ENCODE measurements around the gene FAM83G. TPM values are rescaled to one million over a fixed set of nuclear protein-coding genes. Genes with fewer than 3 reads are reported as not detected.

Gene FAM83G
- total RNA-seq, 1 donor from 2014 or later, result 11.2 TPM

- intact Hi-C loops (cut with DNase I), result no loop called here
- no peak overlapping the region for H3K4me3 ChIP-seq
- H3K36me3 ChIP-seq, result no peaks in the 10 kb centered on the region
- no peak for TF ChIP-seq CTCF (IDR thresholded peaks at IDR 0.05)
- no peaks in the 10 kb centered on the region for H3K4me1 ChIP-seq
- DNase-seq (ENCODE audit: low spot score in 2 of 2), result no peak
- no peak overlapping the region for H3K27ac ChIP-seq
- no peaks in the 10 kb centered on the region for H3K9me3 ChIP-seq
- H3K27me3 ChIP-seq, result no peaks in the 10 kb centered on the region
Measured at GRCh38 chr17:18950346-18950745, 54.2 kb downstream of the FAM83G start.

DNA sequence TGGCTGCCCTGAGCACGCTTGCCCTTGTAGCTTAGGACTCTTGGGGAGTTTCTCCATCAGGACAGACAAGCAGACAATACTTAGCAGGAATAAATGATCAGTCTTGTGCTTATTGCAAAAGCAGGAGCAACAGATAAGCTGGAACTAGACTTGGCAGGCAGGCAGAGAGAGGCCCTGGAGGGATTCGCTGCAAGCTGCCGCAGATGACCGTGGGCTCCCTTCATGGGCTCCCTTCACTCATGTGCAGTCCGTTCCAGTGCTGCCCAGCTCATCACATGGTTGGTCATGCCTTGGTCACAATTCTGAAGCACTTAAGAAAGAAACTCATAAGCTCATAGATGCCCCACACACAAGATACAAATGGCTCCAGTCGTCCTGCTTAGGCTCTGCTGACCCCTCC, 55.0 kb downstream of the FAM83G start:
- Histone ChIP-seq H3K27me3 (no peaks in the 10 kb centered on the region), H3K36me3 (no peaks in the 10 kb centered on the region), H3K27ac (no peak overlapping the region), H3K9me3 (no peaks in the 10 kb centered on the region), H3K4me3 (no peak overlapping the region), H3K4me1 (no peaks in the 10 kb centered on the region)
- no peak for TF ChIP-seq CTCF (IDR thresholded peaks at IDR 0.05)
- DNase-seq (ENCODE audit: low spot score in 2 of 2), result no peak
- intact Hi-C loops (cut with DNase I), result no loop called here

DNA sequence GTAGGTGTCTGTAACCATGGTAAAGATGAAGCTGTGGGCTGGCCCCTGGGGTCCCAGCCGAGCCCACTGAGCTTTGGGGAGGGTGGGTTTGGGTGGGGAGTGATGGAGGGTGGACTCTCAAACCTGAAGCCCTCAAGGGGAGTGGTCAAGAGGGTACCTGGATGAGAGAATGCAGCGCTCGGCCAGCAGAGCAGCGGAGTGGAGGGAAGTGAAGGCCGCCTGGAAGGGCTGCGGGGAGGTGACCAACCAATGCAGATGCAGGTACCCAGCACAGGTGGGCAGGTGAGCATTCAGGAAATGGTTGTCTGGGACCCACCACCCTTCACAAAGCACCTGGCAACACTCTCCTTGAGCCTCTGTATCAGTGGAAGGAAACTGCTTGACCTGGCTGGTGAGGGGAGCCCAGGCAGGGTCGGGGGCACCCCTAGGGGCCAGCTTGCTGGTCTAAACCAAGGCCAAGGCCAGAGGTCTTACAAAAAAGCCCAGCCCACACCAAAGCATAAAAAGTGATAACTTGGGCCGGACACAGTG, 56.0 kb downstream of the FAM83G start:
- H3K4me1 ChIP-seq, result no peaks in the 10 kb centered on the region
- H3K4me3 ChIP-seq, result no peak overlapping the region
- no peaks in the 10 kb centered on the region for H3K27me3 ChIP-seq
- TF ChIP-seq CTCF (IDR thresholded peaks at IDR 0.05), result no peak
- no peaks in the 10 kb centered on the region for H3K9me3 ChIP-seq
- intact Hi-C loops (cut with DNase I), result no loop called here
- no peaks in the 10 kb centered on the region for H3K36me3 ChIP-seq
- no peak overlapping the region for H3K27ac ChIP-seq
- DNase-seq (ENCODE audit: low spot score in 2 of 2), result no peak

DNA sequence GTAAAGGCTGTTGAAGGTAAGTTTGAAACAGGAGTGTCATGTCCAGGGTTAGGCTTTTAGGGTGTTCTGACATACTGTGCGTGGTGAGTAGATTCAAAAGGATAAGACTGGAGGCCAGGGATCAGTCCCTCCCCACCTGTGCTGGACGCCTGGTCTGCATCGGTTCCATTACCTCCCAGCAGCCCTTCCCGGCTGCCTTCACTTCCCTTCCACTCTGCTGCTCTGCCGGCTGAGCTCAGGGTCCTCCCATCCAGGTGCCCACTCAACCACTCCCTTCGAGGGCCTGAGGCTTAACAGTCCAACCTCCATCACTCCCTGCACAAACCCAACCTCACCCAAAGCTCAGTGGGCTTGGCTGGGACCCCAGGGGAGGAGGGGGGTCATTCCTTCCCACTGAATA, 56.7 kb downstream of the FAM83G start:
- DNase-seq (ENCODE audit: low spot score in 2 of 2), result no peak
- intact Hi-C loops (cut with DNase I), result no loop called here
- H3K27me3 ChIP-seq, result no peaks in the 10 kb centered on the region
- H3K4me3 ChIP-seq, result no peak overlapping the region
- no peak overlapping the region for H3K27ac ChIP-seq
- H3K4me1 ChIP-seq, result no peaks in the 10 kb centered on the region
- no peaks in the 10 kb centered on the region for H3K36me3 ChIP-seq
- no peak for TF ChIP-seq CTCF (IDR thresholded peaks at IDR 0.05)
- no peaks in the 10 kb centered on the region for H3K9me3 ChIP-seq

DNA sequence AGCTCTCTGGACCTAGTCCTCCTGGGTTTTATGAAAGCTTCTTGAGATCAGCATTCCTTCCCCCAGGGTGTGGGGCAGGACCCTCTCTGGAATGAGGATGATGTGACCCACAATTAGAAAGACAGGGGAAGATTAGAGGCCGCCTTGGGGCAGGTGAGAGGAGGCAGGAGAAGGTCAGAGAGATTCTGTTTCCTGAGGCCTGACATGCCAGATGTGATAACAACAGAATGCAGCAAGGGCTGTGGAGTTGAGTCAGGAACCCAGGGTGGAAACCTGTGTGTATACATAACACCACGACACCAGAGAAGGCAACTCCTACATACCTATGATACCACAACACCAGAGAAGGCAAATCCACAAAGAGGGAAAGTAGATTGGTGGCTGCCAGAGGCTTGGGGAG, 58.0 kb downstream of the FAM83G start:
- Histone ChIP-seq H3K9me3 (no peaks in the 10 kb centered on the region), H3K4me3 (no peak overlapping the region), H3K4me1 (no peaks in the 10 kb centered on the region), H3K36me3 (no peaks in the 10 kb centered on the region), H3K27ac (no peak overlapping the region), H3K27me3 (no peaks in the 10 kb centered on the region)
- TF ChIP-seq CTCF (IDR thresholded peaks at IDR 0.05), result no peak
- no peak for DNase-seq (ENCODE audit: low spot score in 2 of 2)
- intact Hi-C loops (cut with DNase I), result no loop called here

DNA sequence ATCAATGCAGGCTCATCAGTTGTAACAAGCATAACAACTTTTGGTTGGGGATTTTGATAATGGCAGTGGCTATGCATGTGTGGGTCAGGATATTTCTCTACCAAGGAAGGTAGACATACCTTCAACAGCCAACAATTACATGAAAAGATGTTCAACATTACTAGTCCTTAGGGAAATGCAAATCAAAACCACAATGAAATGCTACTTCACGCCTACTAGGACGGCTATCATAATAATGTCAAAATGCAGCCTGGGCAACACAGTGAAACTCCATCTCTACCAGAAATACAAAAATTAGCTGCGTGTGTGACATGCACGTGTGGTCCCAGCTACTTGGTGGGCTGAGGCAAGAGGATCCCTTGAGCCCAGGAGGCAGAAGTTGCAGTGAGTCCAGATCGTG, 59.9 kb downstream of the FAM83G start:
- intact Hi-C loops (cut with DNase I), result no loop called here
- Histone ChIP-seq H3K4me1 (no peaks in the 10 kb centered on the region), H3K27me3 (no peaks in the 10 kb centered on the region), H3K4me3 (no peak overlapping the region), H3K9me3 (no peaks in the 10 kb centered on the region), H3K36me3 (no peaks in the 10 kb centered on the region), H3K27ac (no peak overlapping the region)
- no peak for DNase-seq (ENCODE audit: low spot score in 2 of 2)
- no peak for TF ChIP-seq CTCF (IDR thresholded peaks at IDR 0.05)

Measured in ascending aorta (tissue), 2 donors.